Panc1 (cell line): ENCODE measurements around the gene WDR1. TPM values are rescaled to one million over a fixed set of nuclear protein-coding genes. Genes with fewer than 3 reads are reported as not detected.

Experiments
- ATAC-seq: fragments of 200-7000 bp; cut with Tn5 transposase; 2 replicates; pipeline ENCODE4 v1.9.1; 2020; ENCODE audit warnings: mild to moderate bottlenecking, moderate library complexity
- BruUV-seq: library from RNA; stranded (reverse); fragments of 400-500 nt; replicated peaks from 2 replicates; lab custom pipeline; 2021; lab: Mats Ljungman, UMichigan
- CTCF ChIA-PET: fragments of 300-600 bp; sonication (Branson Sonifier 250); formaldehyde crosslinking; loops from one replicate; lab custom pipeline; 2022; ENCODE audit warnings: antibody characterized with exemption; lab: Charles Lee
- POLR2A ChIA-PET: fragments of 300-600 bp; sonication (Branson Sonifier 250); formaldehyde crosslinking; loops from one replicate; lab custom pipeline; 2022; ENCODE audit warnings: antibody characterized with exemption; lab: Charles Lee
- DNase-seq: peaks from one replicate; pipeline ENCODE4 v3.0.0-alpha.2; 2010; ENCODE audit warnings: low read depth, low spot score
- H3K27ac ChIP-seq: 2 replicates; pipeline ENCODE4 v1.5.1; 2011; ENCODE audit warnings: mild to moderate bottlenecking, low read length, inconsistent platforms
- H3K27me3 ChIP-seq: fragments of 200-500 bp; sonication (Bioruptor generic); 2 replicates; pipeline ENCODE4 v1.6.0; 2014; ENCODE audit warnings: low read length, inconsistent platforms; ENCODE audit not compliant: control insufficient read depth, insufficient read depth
- H3K36me3 ChIP-seq: fragments of 200-500 bp; sonication (Bioruptor generic); 2 replicates; pipeline ENCODE4 v1.5.1; 2014; ENCODE audit warnings: inconsistent platforms, mild to moderate bottlenecking, low read length, moderate library complexity; ENCODE audit not compliant: control insufficient read depth, insufficient read depth
- H3K4me1 ChIP-seq: 2 replicates; pipeline ENCODE4 v1.5.1; 2011; ENCODE audit warnings: inconsistent platforms, mild to moderate bottlenecking, low read length, moderate library complexity; ENCODE audit not compliant: control insufficient read depth, insufficient read depth
- H3K4me3 ChIP-seq, 2 experiments: 2 replicates each; pipeline ENCODE4 v1.5.1; 2011 to 2012; ENCODE audit warnings: low read depth in 2 of 2, low read length in 2 of 2, mild to moderate bottlenecking in 2 of 2, inconsistent platforms in 1 of 2, moderate library complexity in 1 of 2
- H3K9me3 ChIP-seq: fragments of 200-500 bp; sonication (Bioruptor generic); 2 replicates; pipeline ENCODE4 v1.5.1; 2014; ENCODE audit warnings: low read depth, mild to moderate bottlenecking, inconsistent platforms, low read length, moderate library complexity; ENCODE audit not compliant: control insufficient read depth, insufficient read depth
- CTCF ChIP-seq: fragments of 450-650 bp; IDR thresholded peaks from 2 replicates; pipeline ENCODE4 v1.5.1; 2017; ENCODE audit warnings: mild to moderate bottlenecking
- POLR2AphosphoS5 ChIP-seq: IDR thresholded peaks from 2 replicates; pipeline ENCODE4 v1.6.1; 2012; ENCODE audit warnings: mild to moderate bottlenecking, low read depth, low read length, moderate library complexity
- REST ChIP-seq, 2 experiments: IDR thresholded peaks; 2 replicates each; pipeline ENCODE4 v1.6.1; 2011 to 2012; ENCODE audit warnings: low read depth in 2 of 2, control low read depth in 1 of 2, low read length in 1 of 2, mild to moderate bottlenecking in 1 of 2, moderate library complexity in 1 of 2; ENCODE audit not compliant: insufficient read depth in 1 of 2
- SIN3A ChIP-seq: IDR thresholded peaks from 2 replicates; pipeline ENCODE4 v1.6.1; 2012; ENCODE audit warnings: low read depth, mild to moderate bottlenecking, low read length, moderate library complexity, borderline replicate concordance; ENCODE audit not compliant: insufficient read depth
- TCF7L2 ChIP-seq: IDR thresholded peaks from 2 replicates; pipeline ENCODE4 v1.6.1; 2011; ENCODE audit warnings: mild to moderate bottlenecking, low read depth, low read length, inconsistent platforms
- in situ Hi-C: cut with HindIII; loops from 2 replicates; pipeline ENCODE4 v1.10.0; 2016; ENCODE audit warnings: low sequenced_read_pairs, low pct_unique_long_range_greater_than_20kb
- intact Hi-C: fragments of 100-400 bp; cut with micrococcal nuclease; formaldehyde crosslinking; loops from one replicate; pipeline ENCODE4 v1.10.0; 2022; ENCODE audit not compliant: unreplicated experiment
- total RNA-seq: library from RNA; stranded (reverse); gene quantifications from one replicate; pipeline ENCODE4 v1.2.1, GENCODE V29; 2021; ENCODE audit not compliant: unreplicated experiment

WDR1 gene
- total RNA-seq, 1 experiment from 2014 or later: 260 TPM

- in situ Hi-C loops (no loop called here), intact Hi-C loops (no loop called here)
- no peak overlapping the region for H3K4me3 ChIP-seq
These were observed 39.5 kb downstream of the WDR1 start for GRCh38 chr4:10077076-10077475.

GRCh38 chr4:10075953-10076391, 40.6 kb downstream of the WDR1 start:
- Histone ChIP-seq H3K36me3 (peaks cover 4% of the 10 kb centered on the region), H3K4me3 (no peak overlapping the region), H3K27ac (no peak overlapping the region), H3K4me1 (no peaks in the 10 kb centered on the region), H3K9me3 (no peaks in the 10 kb centered on the region), H3K27me3 (no peaks in the 10 kb centered on the region)
- BruUV-seq: no TSS peak
- in situ Hi-C loops: no loop called here
- CTCF ChIA-PET: no interaction called here
- POLR2A ChIA-PET: no interaction called here
- no peak for ATAC-seq
- DNase-seq: no peak
- intact Hi-C loops: no loop called here
- no peak for TF ChIP-seq REST (IDR thresholded peaks at IDR 0.05; ENCODE audit: insufficient read depth in 1 of 2, low read depth in 2 of 2, low read length in 1 of 2)
- no peak for TF ChIP-seq CTCF
- no peak for TF ChIP-seq SIN3A
- TF ChIP-seq POLR2AphosphoS5: no peak
- TF ChIP-seq TCF7L2: no peak

More at GRCh38 chr4:10077076-10077475, 39.5 kb downstream of the WDR1 start:
- Histone ChIP-seq H3K27me3 (no peaks in the 10 kb centered on the region), H3K9me3 (no peaks in the 10 kb centered on the region), H3K27ac (no peak overlapping the region), H3K4me1 (no peaks in the 10 kb centered on the region), H3K36me3 (peaks cover 7% of the 10 kb centered on the region)
- CTCF ChIA-PET: no interaction called here
- DNase-seq (no peak), ATAC-seq (no peak)
- no peak for TF ChIP-seq TCF7L2
- no peak for TF ChIP-seq SIN3A
- no peak for TF ChIP-seq CTCF
- TF ChIP-seq POLR2AphosphoS5: no peak
- TF ChIP-seq REST (IDR thresholded peaks at IDR 0.05; ENCODE audit: insufficient read depth in 1 of 2, low read depth in 2 of 2, low read length in 1 of 2): no peak
- no TSS peak for BruUV-seq
- POLR2A ChIA-PET: no interaction called here
